OCI-M2 (cell line): Measurements from ENCODE around the gene PCP4.

ENCODE experiments used
- DNase-seq: peaks from one replicate; lab custom pipeline; 2025; ENCODE audit not compliant: unreplicated experiment; lab: John Stamatoyannopoulos, UW

Gene PCP4

GRCh38 chr21:39867198-39867650 is at the start of gene PCP4:
TSS of gene PCP4 (plus strand) at chr21:39867438. CDS start at chr21:39867502, 64 bp downstream.
- no peak for DNase-seq

GRCh38 chr21:39818557-39818956 is 48.7 kb upstream of the PCP4 start:
- DNase-seq, result no peak

GRCh38 chr21:39822042-39822441 is 45.2 kb upstream of the PCP4 start:
- DNase-seq, result no peak

GRCh38 chr21:39825250-39825649 is 42.0 kb upstream of the PCP4 start:
- DNase-seq, result no peak

GRCh38 chr21:39834543-39834942 is 32.7 kb upstream of the PCP4 start:
- no peak for DNase-seq

GRCh38 chr21:39837861-39838359 is 29.3 kb upstream of the PCP4 start:
- no peak for DNase-seq

GRCh38 chr21:39840373-39841097 is 26.7 kb upstream of the PCP4 start:
- DNase-seq, result no peak

GRCh38 chr21:39842741-39843459 is 24.3 kb upstream of the PCP4 start:
- no peak for DNase-seq

- DNase-seq, result no peak
These were observed 23.8 kb upstream of the PCP4 start for GRCh38 chr21:39843483-39843882.

- no peak for DNase-seq
These were observed 23.3 kb upstream of the PCP4 start for GRCh38 chr21:39843916-39844315.

- DNase-seq, result no peak
These were observed 21.6 kb upstream of the PCP4 start for GRCh38 chr21:39845571-39846130.

- no peak for DNase-seq
These were observed 19.4 kb upstream of the PCP4 start for GRCh38 chr21:39847877-39848276.

- no peak for DNase-seq
These were observed 18.1 kb upstream of the PCP4 start for GRCh38 chr21:39849014-39849655.

GRCh38 chr21:39850333-39850732 is 16.9 kb upstream of the PCP4 start:
- DNase-seq, result no peak

GRCh38 chr21:39851002-39851618 is 16.1 kb upstream of the PCP4 start:
- no peak for DNase-seq

- DNase-seq, result no peak
These were observed 15.1 kb upstream of the PCP4 start for GRCh38 chr21:39852021-39852721.

GRCh38 chr21:39852726-39853500 is 14.3 kb upstream of the PCP4 start:
- no peak for DNase-seq

GRCh38 chr21:39854572-39854971 is 12.7 kb upstream of the PCP4 start:
- no peak for DNase-seq

- no peak for DNase-seq
These were observed 11.6 kb upstream of the PCP4 start for GRCh38 chr21:39855595-39855994.

GRCh38 chr21:39860600-39860999 is 6.6 kb upstream of the PCP4 start:
- DNase-seq, result no peak
